Retina (tissue), 1 donor: ENCODE measurements around the gene GPRC5D.

Experiments
- DNase-seq: peaks from one replicate; pipeline ENCODE4 v3.0.0-alpha.2; 2016

The GPRC5D gene

GRCh38 chr12:12903642-12904609 is 48.0 kb downstream of the GPRC5D start:
- no peak for DNase-seq

GRCh38 chr12:12902036-12902435 is 49.9 kb downstream of the GPRC5D start:
- no peak for DNase-seq

- no peak for DNase-seq
Observed at GRCh38 chr12:12901158-12901791, 50.7 kb downstream of the GPRC5D start.

- DNase-seq: no peak
Observed at GRCh38 chr12:12900786-12901157, 51.2 kb downstream of the GPRC5D start.

- no peak for DNase-seq
Observed at GRCh38 chr12:12899530-12900380, 52.2 kb downstream of the GPRC5D start.

GRCh38 chr12:12898911-12899511 is 53.0 kb downstream of the GPRC5D start:
- DNase-seq: no peak

GRCh38 chr12:12898136-12898717 is 53.7 kb downstream of the GPRC5D start:
- DNase-seq: no peak

- no peak for DNase-seq
Observed at GRCh38 chr12:12897302-12897701, 54.7 kb downstream of the GPRC5D start.

- DNase-seq: no peak
Observed at GRCh38 chr12:12896260-12896659, 55.7 kb downstream of the GPRC5D start.

- no peak for DNase-seq
Observed at GRCh38 chr12:12893438-12893837, 58.5 kb downstream of the GPRC5D start.

- DNase-seq: no peak
Observed at GRCh38 chr12:12892681-12893141, 59.3 kb downstream of the GPRC5D start.

GRCh38 chr12:12891881-12892355 is 60.1 kb downstream of the GPRC5D start:
- peak; percentile 30 for DNase-seq

GRCh38 chr12:12891080-12891880 is 60.7 kb downstream of the GPRC5D start, which contains the start of gene GPRC5A:
GPRC5A (plus strand) TSS chr12:12891562; CDS start chr12:12908250, 16,688 bp downstream.
- peak; percentile 84 for DNase-seq
